MM.1S (cell line): ENCODE measurements around the gene MAGI2.

ENCODE experiments used
- DNase-seq: peaks from one replicate; pipeline ENCODE4 v3.0.0-alpha.2; 2015
- H2AFZ ChIP-seq: fragments of 300-600 bp; sonication (generic); 2 replicates; pipeline ENCODE4 v1.6.0; 2016; ENCODE audit warnings: antibody characterized with exemption, low read length
- H3F3A ChIP-seq: fragments of 300-600 bp; sonication (generic); 2 replicates; pipeline ENCODE4 v1.6.1; 2016; ENCODE audit warnings: mild to moderate bottlenecking, antibody characterized with exemption, low read length, moderate library complexity, mixed read lengths; ENCODE audit not compliant: insufficient read depth
- H3K27ac ChIP-seq: fragments of 300-600 bp; sonication (generic); 2 replicates; pipeline ENCODE4 v1.5.1; 2016; ENCODE audit warnings: mild to moderate bottlenecking, low read length
- H3K27me3 ChIP-seq: fragments of 300-600 bp; sonication (generic); replicated peaks from 2 replicates; pipeline ENCODE4 v1.6.0; 2016; ENCODE audit warnings: low read length; ENCODE audit not compliant: insufficient read depth
- H3K36me3 ChIP-seq: fragments of 300-600 bp; sonication (generic); replicated peaks from 2 replicates; pipeline ENCODE4 v1.6.1; 2016; ENCODE audit warnings: mild to moderate bottlenecking, low read length, mixed read lengths; ENCODE audit not compliant: insufficient read depth
- H3K4me1 ChIP-seq: fragments of 300-600 bp; sonication (generic); 2 replicates; pipeline ENCODE4 v1.6.1; 2016; ENCODE audit warnings: low read length, mixed read lengths
- H3K4me2 ChIP-seq: fragments of 300-600 bp; sonication (generic); 2 replicates; pipeline ENCODE4 v1.6.0; 2016; ENCODE audit warnings: low read depth, low read length
- H3K4me3 ChIP-seq: fragments of 300-600 bp; sonication (generic); 2 replicates; pipeline ENCODE4 v1.5.1; 2016; ENCODE audit warnings: low read length, mixed read lengths
- H3K79me2 ChIP-seq: fragments of 300-600 bp; sonication (generic); 2 replicates; pipeline ENCODE4 v1.6.1; 2016; ENCODE audit warnings: mixed run types, low read length, mixed read lengths
- H3K9ac ChIP-seq: fragments of 300-600 bp; sonication (generic); 2 replicates; pipeline ENCODE4 v1.6.1; 2016; ENCODE audit warnings: low read length, mixed read lengths
- H3K9me2 ChIP-seq: fragments of 300-600 bp; sonication (generic); replicated peaks from 2 replicates; pipeline ENCODE4 v1.6.1; 2016; ENCODE audit warnings: mild to moderate bottlenecking, low read length, mixed read lengths; ENCODE audit not compliant: insufficient read depth
- H3K9me3 ChIP-seq: fragments of 300-600 bp; sonication (generic); replicated peaks from 2 replicates; pipeline ENCODE4 v1.6.1; 2016; ENCODE audit warnings: mild to moderate bottlenecking, low read length, mixed read lengths; ENCODE audit not compliant: insufficient read depth
- H4K20me1 ChIP-seq: fragments of 300-600 bp; sonication (generic); 2 replicates; pipeline ENCODE4 v1.6.1; 2016; ENCODE audit warnings: mild to moderate bottlenecking, low read length, moderate library complexity, mixed read lengths; ENCODE audit not compliant: insufficient read depth
- EZH2 ChIP-seq: fragments of 300-600 bp; sonication (generic); optimal IDR thresholded peaks from 2 replicates; pipeline ENCODE3; 2017; ENCODE audit warnings: low read depth, mild to moderate bottlenecking, antibody characterized with exemption, low read length, mixed read lengths
- EZH2phosphoT487 ChIP-seq: fragments of 300-600 bp; sonication (generic); IDR thresholded peaks from 2 replicates; pipeline ENCODE4 v1.6.1; 2018; ENCODE audit warnings: antibody characterized with exemption, low read length
- TF ChIP-seq, protein P1 (sequence below): fragments of 300-600 bp; sonication (generic); IDR thresholded peaks from 2 replicates; pipeline ENCODE4 v1.5.1; 2016; ENCODE audit warnings: antibody characterized with exemption, low read length, mixed read lengths

MAGI2 gene

DNA sequence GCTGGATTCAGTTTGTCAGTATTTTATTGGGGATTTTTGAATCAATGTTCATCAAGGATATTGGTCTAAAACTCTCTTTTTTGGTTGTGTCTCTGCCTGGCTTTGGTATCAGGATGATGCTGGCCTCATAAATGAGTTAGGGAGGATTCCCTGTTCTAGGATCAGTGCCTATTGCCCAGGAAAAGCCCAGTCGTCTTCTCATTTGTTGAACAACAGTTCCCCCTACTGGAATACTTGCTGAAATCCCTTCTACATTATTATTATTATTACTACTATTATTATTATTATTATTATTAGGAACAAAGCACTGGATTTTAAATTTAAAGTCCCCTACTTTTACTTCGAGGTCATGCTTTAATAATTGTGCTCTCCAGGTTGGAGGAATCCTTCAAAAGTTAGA is 528.9 kb downstream of the MAGI2 start:
- no peak for DNase-seq
- H3K4me1 ChIP-seq: no peaks in the 10 kb centered on the region
- H3K27me3 ChIP-seq: no peaks in the 10 kb centered on the region
- no peaks in the 10 kb centered on the region for H4K20me1 ChIP-seq
- H3K9me3 ChIP-seq: no peaks in the 10 kb centered on the region
- TF ChIP-seq, protein P1, sequence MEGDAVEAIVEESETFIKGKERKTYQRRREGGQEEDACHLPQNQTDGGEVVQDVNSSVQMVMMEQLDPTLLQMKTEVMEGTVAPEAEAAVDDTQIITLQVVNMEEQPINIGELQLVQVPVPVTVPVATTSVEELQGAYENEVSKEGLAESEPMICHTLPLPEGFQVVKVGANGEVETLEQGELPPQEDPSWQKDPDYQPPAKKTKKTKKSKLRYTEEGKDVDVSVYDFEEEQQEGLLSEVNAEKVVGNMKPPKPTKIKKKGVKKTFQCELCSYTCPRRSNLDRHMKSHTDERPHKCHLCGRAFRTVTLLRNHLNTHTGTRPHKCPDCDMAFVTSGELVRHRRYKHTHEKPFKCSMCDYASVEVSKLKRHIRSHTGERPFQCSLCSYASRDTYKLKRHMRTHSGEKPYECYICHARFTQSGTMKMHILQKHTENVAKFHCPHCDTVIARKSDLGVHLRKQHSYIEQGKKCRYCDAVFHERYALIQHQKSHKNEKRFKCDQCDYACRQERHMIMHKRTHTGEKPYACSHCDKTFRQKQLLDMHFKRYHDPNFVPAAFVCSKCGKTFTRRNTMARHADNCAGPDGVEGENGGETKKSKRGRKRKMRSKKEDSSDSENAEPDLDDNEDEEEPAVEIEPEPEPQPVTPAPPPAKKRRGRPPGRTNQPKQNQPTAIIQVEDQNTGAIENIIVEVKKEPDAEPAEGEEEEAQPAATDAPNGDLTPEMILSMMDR: no peak
- TF ChIP-seq EZH2 (no peak), EZH2phosphoT487 (no peak)
- H2AFZ ChIP-seq: no peak overlapping the region
- no peaks in the 10 kb centered on the region for H3K9me2 ChIP-seq
- H3K4me2 ChIP-seq: no peak overlapping the region
- no peaks in the 10 kb centered on the region for H3F3A ChIP-seq
- no peaks in the 10 kb centered on the region for H3K36me3 ChIP-seq
- no peak overlapping the region for H3K27ac ChIP-seq
- H3K4me3 ChIP-seq: no peak overlapping the region
- no peaks in the 10 kb centered on the region for H3K79me2 ChIP-seq
- H3K9ac ChIP-seq: no peak overlapping the region

DNA sequence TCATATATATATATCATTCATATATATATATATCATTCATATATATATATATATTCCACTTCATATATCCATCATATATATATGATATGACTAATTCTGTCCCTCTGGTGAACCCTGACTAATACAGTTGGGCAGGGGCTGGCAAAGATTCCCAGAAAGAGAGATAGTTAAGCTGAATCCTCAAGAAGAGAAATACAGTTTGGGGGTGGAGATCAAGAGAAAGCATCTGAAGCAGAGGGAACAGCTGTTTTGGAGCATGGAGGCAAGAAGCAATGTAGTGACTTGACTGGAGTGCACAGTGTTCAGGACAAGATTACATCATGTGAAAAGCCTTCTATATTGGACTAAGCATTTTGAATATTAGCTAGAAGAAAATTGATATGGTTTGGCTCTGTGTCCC is 540.7 kb downstream of the MAGI2 start:
- TF ChIP-seq EZH2 (no peak), EZH2phosphoT487 (no peak)
- TF ChIP-seq, protein P1: no peak
- H3K9ac ChIP-seq: no peak overlapping the region
- no peaks in the 10 kb centered on the region for H3F3A ChIP-seq
- H2AFZ ChIP-seq: no peak overlapping the region
- H3K9me3 ChIP-seq: no peaks in the 10 kb centered on the region
- no peaks in the 10 kb centered on the region for H3K36me3 ChIP-seq
- no peaks in the 10 kb centered on the region for H3K79me2 ChIP-seq
- no peaks in the 10 kb centered on the region for H3K9me2 ChIP-seq
- no peak overlapping the region for H3K4me2 ChIP-seq
- no peaks in the 10 kb centered on the region for H4K20me1 ChIP-seq
- H3K4me1 ChIP-seq: no peaks in the 10 kb centered on the region
- DNase-seq: no peak
- H3K4me3 ChIP-seq: no peak overlapping the region
- no peaks in the 10 kb centered on the region for H3K27me3 ChIP-seq
- no peak overlapping the region for H3K27ac ChIP-seq

DNA sequence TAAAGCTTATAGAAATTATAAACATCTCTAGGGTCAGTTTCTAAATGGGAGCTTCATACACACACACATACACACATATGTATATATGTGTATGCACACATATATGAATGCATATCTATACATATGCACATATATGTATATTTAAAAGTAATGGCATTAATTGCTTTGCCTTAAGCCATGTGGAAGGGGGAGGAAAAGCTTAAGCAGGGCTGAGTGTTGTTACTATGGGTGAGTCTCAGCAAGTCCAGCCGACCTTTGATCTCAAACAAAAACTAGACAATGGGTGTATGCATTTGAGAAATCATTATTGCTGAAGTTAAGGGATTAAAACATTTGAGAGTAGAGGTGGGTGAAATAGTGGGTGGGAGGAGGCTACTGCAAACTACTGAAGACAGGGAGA is 546.7 kb downstream of the MAGI2 start:
- no peaks in the 10 kb centered on the region for H3F3A ChIP-seq
- TF ChIP-seq, protein P1: no peak
- TF ChIP-seq EZH2phosphoT487 (no peak), EZH2 (no peak)
- no peaks in the 10 kb centered on the region for H3K27me3 ChIP-seq
- no peak overlapping the region for H3K4me3 ChIP-seq
- no peak for DNase-seq
- H3K4me1 ChIP-seq: no peaks in the 10 kb centered on the region
- H4K20me1 ChIP-seq: no peaks in the 10 kb centered on the region
- H2AFZ ChIP-seq: no peak overlapping the region
- H3K36me3 ChIP-seq: no peaks in the 10 kb centered on the region
- no peak overlapping the region for H3K4me2 ChIP-seq
- no peak overlapping the region for H3K27ac ChIP-seq
- H3K9me2 ChIP-seq: no peaks in the 10 kb centered on the region
- no peak overlapping the region for H3K9ac ChIP-seq
- no peaks in the 10 kb centered on the region for H3K9me3 ChIP-seq
- H3K79me2 ChIP-seq: no peaks in the 10 kb centered on the region
